Activated naive CD4-positive, alpha-beta T cell treated with anti-CD3 and anti-CD28 coated beads, Interleukin-2, amount 10 ng/mL, durations not matched to agents 7 days and 5 days (primary cell): Measurements from ENCODE around the gene CGB7.
A peak's percentile ranks its signal among the peaks of the same experiment; 100 is the strongest.
"Not testable (repeated sequence)": the region's sequence is repeated elsewhere in the genome, so short reads cannot be mapped to it uniquely, and the experiment has no call there.

Experiments used
- CTCF ChIA-PET: fragments of 350-600 bp; sonication (Branson Sonifier 250); formaldehyde crosslinking; loops from one replicate; lab custom pipeline; 2021; ENCODE audit warnings: antibody characterized with exemption; lab: Charles Lee
- DNase-seq: peaks from one replicate; pipeline ENCODE4 v3.0.0-alpha.2; 2020
- H3K27ac Mint-ChIP-seq: one replicate; pipeline ENCODE4 v1.8.0; 2021; ENCODE audit warnings: mild to moderate bottlenecking, moderate library complexity, mixed read lengths
- H3K27me3 Mint-ChIP-seq: one replicate; pipeline ENCODE4 v1.8.0; 2021; ENCODE audit warnings: mild to moderate bottlenecking, mixed read lengths
- H3K36me3 Mint-ChIP-seq: one replicate; pipeline ENCODE4 v1.8.0; 2021; ENCODE audit warnings: mixed read lengths
- H3K4me1 Mint-ChIP-seq: one replicate; pipeline ENCODE4 v1.8.0; 2021; ENCODE audit warnings: mixed read lengths
- H3K4me3 Mint-ChIP-seq: one replicate; pipeline ENCODE4 v1.8.0; 2021; ENCODE audit warnings: mild to moderate bottlenecking, moderate library complexity, mixed read lengths
- H3K9me3 Mint-ChIP-seq: one replicate; pipeline ENCODE4 v1.8.0; 2021; ENCODE audit warnings: mixed read lengths

Gene CGB7

DNA sequence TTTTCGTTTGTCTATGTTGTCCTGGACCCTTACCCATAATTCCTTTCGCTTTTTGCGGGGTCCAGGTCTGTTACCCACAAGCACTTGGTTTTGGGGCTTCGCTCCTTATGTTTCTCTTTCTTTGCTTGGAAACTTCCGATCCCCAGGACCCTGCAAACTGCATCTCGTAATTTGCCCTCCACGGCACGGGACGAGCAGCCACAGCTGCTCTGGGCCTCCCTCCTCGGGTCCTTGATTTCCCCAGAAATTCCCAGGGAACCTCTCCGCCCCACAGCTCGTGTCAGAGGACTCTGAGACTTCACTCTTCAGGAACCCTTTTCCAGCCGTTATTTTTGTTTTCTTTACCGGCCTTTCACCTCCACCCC lies 28.3 kb upstream of the CGB7 start:
- CTCF ChIA-PET: interaction anchor here (1.9 kb wide), 1 partner anchor 12 kb away, joined by 9 read pairs; no protein-coding TSS in a partner anchor
- H3K9me3 Mint-ChIP-seq: no peaks in the 10 kb centered on the region
- peak overlapping the region; percentile 96 for H3K4me3 Mint-ChIP-seq
- peak overlapping the region; percentile 83 for H3K27ac Mint-ChIP-seq
- DNase-seq: no peak
- H3K36me3 Mint-ChIP-seq: peaks cover 24% of the 10 kb centered on the region
- peaks cover 40% of the 10 kb centered on the region for H3K4me1 Mint-ChIP-seq
- H3K27me3 Mint-ChIP-seq: peaks cover 11% of the 10 kb centered on the region

- Mint-ChIP-seq H3K27me3 (peaks cover 15% of the 10 kb centered on the region), H3K36me3 (peaks cover 21% of the 10 kb centered on the region), H3K4me1 (peaks cover 37% of the 10 kb centered on the region), H3K4me3 (peak within 1 kb of the TSS; percentile 96), H3K27ac (peak within 1 kb of the TSS; percentile 83), H3K9me3 (no peaks in the 10 kb centered on the region)
- CTCF ChIA-PET: no interaction called here
- DNase-seq: peak; percentile 99
Measured at GRCh38 chr19:49085020-49085867, 27.7 kb upstream of the CGB7 start, which contains the start of gene SNRNP70. TSS of gene SNRNP70 (plus strand) at chr19:49085451. CDS start at chr19:49086415, 964 bp downstream.

- DNase-seq: no peak
- Mint-ChIP-seq H3K9me3 (no peaks in the 10 kb centered on the region), H3K27ac (peak overlapping the region; percentile 83), H3K4me3 (peak overlapping the region; percentile 96), H3K27me3 (peaks cover 15% of the 10 kb centered on the region), H3K4me1 (peaks cover 33% of the 10 kb centered on the region), H3K36me3 (peaks cover 19% of the 10 kb centered on the region)
- CTCF ChIA-PET: no interaction called here
Measured at GRCh38 chr19:49084206-49085019, 26.9 kb upstream of the CGB7 start.

DNA sequence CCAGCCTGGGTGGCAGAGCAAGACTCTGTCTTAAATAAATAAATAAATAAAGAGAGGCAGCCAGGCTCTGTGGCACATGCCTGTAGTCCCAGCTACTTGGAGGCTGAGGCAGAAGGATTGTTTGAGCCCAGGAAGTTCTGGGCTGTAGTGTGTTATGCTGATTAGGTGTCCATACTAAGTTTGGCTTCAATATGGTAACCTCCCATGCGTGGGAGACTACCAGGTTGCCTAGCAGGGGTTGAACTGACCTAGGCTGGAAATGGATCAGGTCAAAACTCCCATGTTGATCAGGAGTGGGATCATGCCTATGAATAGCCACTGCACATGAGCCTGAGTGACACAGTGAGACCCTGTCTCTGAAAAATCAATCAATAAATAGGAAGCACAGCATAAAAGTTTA lies 23.7 kb upstream of the CGB7 start:
- Mint-ChIP-seq H3K27ac (no peak overlapping the region), H3K4me3 (no peak overlapping the region), H3K27me3 (peaks cover 24% of the 10 kb centered on the region), H3K9me3 (no peaks in the 10 kb centered on the region), H3K4me1 (peaks cover 11% of the 10 kb centered on the region), H3K36me3 (peaks cover 5% of the 10 kb centered on the region)
- no peak for DNase-seq
- CTCF ChIA-PET: no interaction called here

DNA sequence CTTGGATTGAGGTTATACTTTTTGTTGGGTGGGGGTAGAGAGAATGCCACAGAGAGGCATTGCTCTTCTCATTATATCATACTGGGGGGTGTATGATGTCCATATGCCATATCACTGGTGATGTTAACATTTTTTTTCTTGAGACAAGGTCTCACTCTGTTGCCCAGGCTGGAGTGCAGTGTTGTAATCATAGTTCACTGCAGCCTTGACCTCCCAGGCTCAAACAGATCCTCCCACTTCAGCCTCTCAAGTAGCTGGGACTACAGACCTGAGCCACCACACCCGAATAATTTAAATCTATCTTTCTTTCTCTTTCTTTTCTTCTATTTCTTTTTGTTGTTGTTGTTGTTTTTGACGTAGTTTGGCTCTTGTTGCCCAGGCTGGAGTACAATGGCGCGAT lies 22.8 kb upstream of the CGB7 start:
- H3K4me3 Mint-ChIP-seq: no peak overlapping the region

DNA sequence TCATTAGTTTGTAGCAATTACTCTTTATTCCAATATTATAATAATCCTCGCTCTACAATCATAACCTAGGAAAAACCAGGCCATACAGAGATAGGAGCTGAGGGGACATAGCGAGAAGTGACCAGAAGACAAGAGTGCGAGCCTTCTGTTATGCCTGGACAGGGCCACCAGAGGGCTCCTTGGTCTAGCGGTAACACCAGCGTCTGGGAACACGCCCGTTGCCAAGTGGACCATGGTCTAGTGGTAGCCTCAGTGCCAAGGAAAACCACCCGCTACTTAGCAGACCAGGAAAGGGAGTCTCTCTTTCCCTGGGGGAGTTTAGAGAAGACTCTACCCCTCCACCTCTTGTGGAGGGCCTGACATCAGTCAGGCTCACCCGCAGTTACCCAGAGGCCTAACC lies 17.3 kb upstream of the CGB7 start:
- Mint-ChIP-seq H3K4me1 (peaks cover 15% of the 10 kb centered on the region), H3K27me3 (peaks cover 70% of the 10 kb centered on the region)
- CTCF ChIA-PET: interaction anchor here (0.6 to 2.3 kb wide), 6 partner anchors 8 to 298 kb away, joined by 3 to 7 read pairs (median 4); no protein-coding TSS in a partner anchor
- not testable (repeated sequence) for H3K9me3 Mint-ChIP-seq, H3K4me3 Mint-ChIP-seq, H3K36me3 Mint-ChIP-seq, H3K27ac Mint-ChIP-seq
- peak; percentile 40 for DNase-seq

More for the DNA sequence above, 22.8 kb upstream of the CGB7 start:
- Mint-ChIP-seq H3K4me1 (peaks cover 7% of the 10 kb centered on the region), H3K36me3 (no peaks in the 10 kb centered on the region), H3K27ac (no peak overlapping the region), H3K9me3 (no peaks in the 10 kb centered on the region), H3K27me3 (peaks cover 32% of the 10 kb centered on the region)
- CTCF ChIA-PET: interaction anchor here (0.7 kb wide), 1 partner anchor 17 kb away, joined by 4 read pairs; no protein-coding TSS in a partner anchor
- DNase-seq: no peak

DNA sequence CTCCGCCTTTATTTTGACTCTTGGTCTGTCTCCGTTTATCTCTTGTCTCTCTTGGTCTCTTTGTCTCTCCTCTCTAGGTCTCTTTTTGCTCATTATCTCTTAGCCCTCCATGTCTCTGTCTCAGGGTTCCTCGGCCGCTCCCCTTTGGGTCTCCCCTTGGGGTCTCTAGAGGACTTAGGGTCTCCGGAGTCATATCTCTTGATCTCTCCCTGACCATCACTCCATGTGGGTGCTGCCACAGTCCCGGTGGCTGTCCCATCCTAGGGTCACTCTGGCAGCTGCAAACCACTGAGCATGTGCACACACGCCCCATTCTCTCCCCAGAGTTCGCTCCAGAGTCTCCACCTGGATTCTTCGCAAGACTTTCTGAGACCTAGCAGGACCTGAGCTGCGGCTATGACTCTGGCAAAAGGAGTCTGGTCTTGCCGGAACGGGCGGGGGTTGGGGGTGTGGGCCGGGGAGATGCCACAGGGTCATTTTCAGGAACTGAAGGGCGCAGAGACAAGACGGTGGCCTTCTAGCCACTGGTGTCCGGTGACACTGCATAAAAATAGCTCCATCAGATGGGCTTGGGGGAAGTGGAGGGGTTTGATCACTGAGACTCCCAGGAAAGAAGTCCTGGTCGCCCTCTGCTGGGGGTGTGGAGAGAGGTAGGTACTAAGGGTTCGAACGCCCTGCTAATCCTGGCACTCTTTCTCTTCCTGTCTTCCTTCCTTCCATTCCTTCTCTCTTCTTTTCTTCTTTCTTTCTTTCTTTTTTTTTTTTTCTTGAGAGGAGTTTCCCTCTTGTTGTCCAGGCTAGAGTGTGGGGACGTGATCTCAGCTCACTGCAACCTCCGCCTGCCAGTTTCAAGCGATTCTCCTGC lies 16.2 kb upstream of the CGB7 start:
- DNase-seq: peak; percentile 39
- H3K27me3 Mint-ChIP-seq: peaks cover 79% of the 10 kb centered on the region
- H3K36me3 Mint-ChIP-seq: peaks cover 5% of the 10 kb centered on the region
- H3K4me1 Mint-ChIP-seq: peaks cover 15% of the 10 kb centered on the region
- H3K4me3 Mint-ChIP-seq: peak overlapping the region; percentile 21
- CTCF ChIA-PET: interaction anchor here (0.6 to 2.3 kb wide), 8 partner anchors 9 to 76 kb away, joined by 3 to 7 read pairs (median 3); no protein-coding TSS in a partner anchor
- H3K27ac Mint-ChIP-seq: peak overlapping the region; percentile 62
- no peaks in the 10 kb centered on the region for H3K9me3 Mint-ChIP-seq

DNA sequence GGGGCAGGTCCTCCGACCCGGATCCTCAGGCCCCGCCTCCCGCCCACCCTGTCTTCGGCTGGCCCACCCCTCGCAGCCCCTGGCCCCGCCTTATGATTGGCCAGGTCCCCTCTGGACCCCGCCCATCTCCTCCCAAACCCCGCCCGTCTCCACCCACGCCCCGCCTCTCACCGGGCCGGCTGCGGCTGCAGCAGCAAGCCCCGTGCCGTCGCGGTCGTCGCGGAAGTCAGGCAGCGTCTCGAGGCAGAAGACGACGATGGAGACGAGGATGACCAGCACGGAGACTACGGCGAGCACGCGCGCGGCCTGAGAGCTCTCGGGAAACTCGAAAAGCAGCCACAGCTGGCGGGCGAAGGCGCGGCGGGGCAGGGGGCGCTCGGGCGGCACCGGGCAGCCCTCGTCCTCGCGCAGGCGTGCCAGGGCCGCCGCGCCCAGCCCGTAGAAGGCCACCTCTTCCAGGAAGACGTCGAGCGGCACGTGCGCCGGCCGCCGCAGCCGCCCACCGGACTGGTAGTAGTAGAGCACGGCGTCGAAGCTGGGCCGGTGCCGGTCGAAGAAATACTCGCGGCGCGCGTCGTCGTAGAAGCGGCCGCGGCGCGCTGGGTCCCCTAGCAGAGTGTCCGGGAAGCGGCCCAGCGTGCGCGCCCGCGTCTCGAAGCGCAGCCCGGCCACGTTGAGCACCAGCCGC lies 14.5 kb upstream of the CGB7 start:
- Mint-ChIP-seq H3K4me1 (peaks cover 15% of the 10 kb centered on the region), H3K27me3 (peaks cover 92% of the 10 kb centered on the region), H3K27ac (no peak overlapping the region), H3K36me3 (peaks cover 5% of the 10 kb centered on the region), H3K4me3 (no peak overlapping the region), H3K9me3 (no peaks in the 10 kb centered on the region)
- CTCF ChIA-PET: no interaction called here
- DNase-seq: peak; percentile 49

- DNase-seq: no peak
- Mint-ChIP-seq H3K9me3 (no peaks in the 10 kb centered on the region), H3K4me1 (peaks cover 15% of the 10 kb centered on the region), H3K36me3 (peaks cover 5% of the 10 kb centered on the region), H3K27me3 (peaks cover 95% of the 10 kb centered on the region), H3K27ac (no peak overlapping the region), H3K4me3 (no peak overlapping the region)
- CTCF ChIA-PET: interaction anchor here (0.9 to 1.3 kb wide), 2 partner anchors 28 to 156 kb away, joined by 3 read pairs; no protein-coding TSS in a partner anchor
Measured at GRCh38 chr19:49070416-49070815, 12.9 kb upstream of the CGB7 start.

GRCh38 chr19:49069026-49069425 lies 11.5 kb upstream of the CGB7 start:
- DNase-seq: no peak
- Mint-ChIP-seq H3K9me3 (no peaks in the 10 kb centered on the region), H3K27ac (no peak overlapping the region), H3K4me3 (no peak overlapping the region), H3K36me3 (peaks cover 5% of the 10 kb centered on the region), H3K4me1 (peaks cover 15% of the 10 kb centered on the region), H3K27me3 (peaks cover 96% of the 10 kb centered on the region)
- CTCF ChIA-PET: interaction anchor here (1.8 kb wide), 1 partner anchor 130 kb away, joined by 7 read pairs; no protein-coding TSS in a partner anchor

DNA sequence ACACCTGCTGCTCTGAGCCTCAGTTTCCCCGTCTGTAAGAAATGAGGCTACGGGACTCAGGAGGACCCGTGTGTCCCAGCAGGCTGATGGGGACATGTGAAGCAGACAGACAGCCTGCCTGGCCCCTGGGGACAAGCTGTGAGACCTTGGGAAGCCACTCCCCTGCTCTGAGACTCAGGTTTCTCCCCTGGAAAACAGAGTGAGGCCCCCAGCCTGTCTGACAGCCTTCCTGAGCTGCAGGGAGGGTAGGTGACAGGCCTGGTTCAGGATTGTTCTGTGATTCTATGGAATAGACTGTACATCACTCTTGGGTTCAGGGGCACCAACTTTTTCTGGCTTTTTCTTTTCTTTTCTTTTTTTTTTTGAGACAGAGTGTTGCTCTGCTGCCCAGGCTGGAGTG lies 10.0 kb upstream of the CGB7 start:
- Mint-ChIP-seq H3K27ac (no peak overlapping the region), H3K9me3 (no peaks in the 10 kb centered on the region), H3K4me1 (peaks cover 6% of the 10 kb centered on the region), H3K36me3 (no peaks in the 10 kb centered on the region), H3K4me3 (no peak overlapping the region), H3K27me3 (peaks cover 96% of the 10 kb centered on the region)
- CTCF ChIA-PET: no interaction called here
- DNase-seq: no peak

GRCh38 chr19:49065905-49066512 lies 8.5 kb upstream of the CGB7 start:
- Mint-ChIP-seq H3K27me3 (peaks cover 98% of the 10 kb centered on the region), H3K4me3 (no peak overlapping the region), H3K36me3 (no peaks in the 10 kb centered on the region), H3K27ac (no peak overlapping the region), H3K4me1 (no peaks in the 10 kb centered on the region), H3K9me3 (no peaks in the 10 kb centered on the region)
- no peak for DNase-seq
- CTCF ChIA-PET: interaction anchor here (1.2 kb wide), 1 partner anchor 32 kb away, joined by 3 read pairs; no protein-coding TSS in a partner anchor
